ENCODE data around the gene PROKR1. TPM values are rescaled to one million over a fixed set of nuclear protein-coding genes. Genes with fewer than 3 reads are reported as not detected.
A peak's percentile ranks its signal among the peaks of the same experiment; 100 is the strongest.
"Not testable (repeated sequence)": the region's sequence is repeated elsewhere in the genome, so short reads cannot be mapped to it uniquely, and the experiment has no call there.

The PROKR1 gene
- total and polyA plus RNA-seq, 2 donors (not counting 1 experiment from before 2014, with no cell fraction given) = not detected

DNA sequence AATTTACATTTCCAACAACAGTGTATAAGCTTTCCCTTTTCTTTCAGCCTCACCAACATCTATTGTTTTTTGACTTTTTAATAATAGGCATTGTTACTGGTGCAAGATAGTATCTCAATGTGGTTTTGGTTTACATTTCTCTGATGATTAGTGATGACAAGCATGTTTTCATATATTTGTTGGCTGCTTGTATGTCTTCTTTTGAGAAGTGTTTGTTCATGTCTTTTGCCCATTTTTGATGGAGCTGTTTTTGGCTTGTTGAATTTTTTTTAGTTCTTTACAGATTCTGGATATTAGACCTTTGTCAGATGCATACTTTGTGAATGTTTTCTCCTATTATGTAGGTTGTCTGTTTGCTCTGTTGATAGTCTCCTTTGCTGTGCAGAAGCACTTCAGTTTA is 32.1 kb downstream of the PROKR1 start:
- peaks cover 3% of the 10 kb centered on the region for H3K27me3 ChIP-seq (ENCODE audit: control insufficient read depth, insufficient read depth, low read length)
- H4K20me1 ChIP-seq (ENCODE audit: control insufficient read depth, extremely low read depth, insufficient read depth, low read length) = no peaks in the 10 kb centered on the region
- no peak overlapping the region for H3K9ac ChIP-seq (ENCODE audit: insufficient read depth, low read length)
- TF ChIP-seq EZH2 (IDR thresholded peaks at IDR 0.05; ENCODE audit: low read length, missing control alignments) = no peak
- TF ChIP-seq, protein P1, sequence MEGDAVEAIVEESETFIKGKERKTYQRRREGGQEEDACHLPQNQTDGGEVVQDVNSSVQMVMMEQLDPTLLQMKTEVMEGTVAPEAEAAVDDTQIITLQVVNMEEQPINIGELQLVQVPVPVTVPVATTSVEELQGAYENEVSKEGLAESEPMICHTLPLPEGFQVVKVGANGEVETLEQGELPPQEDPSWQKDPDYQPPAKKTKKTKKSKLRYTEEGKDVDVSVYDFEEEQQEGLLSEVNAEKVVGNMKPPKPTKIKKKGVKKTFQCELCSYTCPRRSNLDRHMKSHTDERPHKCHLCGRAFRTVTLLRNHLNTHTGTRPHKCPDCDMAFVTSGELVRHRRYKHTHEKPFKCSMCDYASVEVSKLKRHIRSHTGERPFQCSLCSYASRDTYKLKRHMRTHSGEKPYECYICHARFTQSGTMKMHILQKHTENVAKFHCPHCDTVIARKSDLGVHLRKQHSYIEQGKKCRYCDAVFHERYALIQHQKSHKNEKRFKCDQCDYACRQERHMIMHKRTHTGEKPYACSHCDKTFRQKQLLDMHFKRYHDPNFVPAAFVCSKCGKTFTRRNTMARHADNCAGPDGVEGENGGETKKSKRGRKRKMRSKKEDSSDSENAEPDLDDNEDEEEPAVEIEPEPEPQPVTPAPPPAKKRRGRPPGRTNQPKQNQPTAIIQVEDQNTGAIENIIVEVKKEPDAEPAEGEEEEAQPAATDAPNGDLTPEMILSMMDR (conservative IDR thresholded peaks at IDR 0.05 in 1 of 2, IDR thresholded peaks at IDR 0.05 in 1 of 2; ENCODE audit: low read depth in 1 of 2, low read length in 2 of 2) = no peak
- H2AFZ ChIP-seq (ENCODE audit: low read length) = no peak overlapping the region
- H3K4me2 ChIP-seq (ENCODE audit: extremely low read depth, insufficient read depth, low read length) = no peak overlapping the region
- H3K79me2 ChIP-seq (ENCODE audit: control insufficient read depth, insufficient read depth, low read length) = no peaks in the 10 kb centered on the region
- H3K4me1 ChIP-seq (ENCODE audit: control insufficient read depth, extremely low read depth, insufficient read depth, low read length) = no peaks in the 10 kb centered on the region
- H3K9me3 ChIP-seq (ENCODE audit: control insufficient read depth, insufficient read depth, low read depth, low read length) = no peaks in the 10 kb centered on the region
- no peak for DNase-seq (ENCODE audit: low read depth in 2 of 2)
- H3K4me3 ChIP-seq (replicated peaks in 1 of 4; ENCODE audit: control extremely low read depth in 1 of 4, insufficient read depth in 1 of 4, low read depth in 3 of 4, low read length in 4 of 4) = no peak overlapping the region
- H3K27ac ChIP-seq (ENCODE audit: insufficient read depth, low read length) = no peak overlapping the region
- no peaks in the 10 kb centered on the region for H3K36me3 ChIP-seq (ENCODE audit: control insufficient read depth, insufficient read depth, low read length)

DNA sequence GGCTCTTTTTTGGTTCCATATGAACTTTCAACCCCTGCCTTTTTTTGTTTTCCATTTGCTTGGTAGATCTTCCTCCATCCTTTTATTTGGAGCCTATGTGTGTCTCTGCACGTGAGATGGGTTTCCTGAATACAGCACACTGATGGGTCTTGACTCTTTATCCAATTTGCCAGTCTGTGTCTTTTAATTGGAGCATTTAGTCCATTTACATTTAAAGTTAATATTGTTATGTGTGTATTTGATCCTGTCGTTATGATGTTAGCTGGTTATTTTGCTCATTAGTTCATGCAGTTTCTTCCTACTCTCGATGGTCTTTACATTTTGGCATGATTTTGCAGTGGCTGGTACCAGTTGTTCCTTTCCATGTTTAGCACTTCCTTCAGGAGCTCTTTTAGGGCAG is 34.5 kb downstream of the PROKR1 start:
- H3K9ac ChIP-seq (ENCODE audit: insufficient read depth, low read length); H3K27ac ChIP-seq (ENCODE audit: insufficient read depth, low read length); H3K4me1 ChIP-seq (ENCODE audit: control insufficient read depth, extremely low read depth, insufficient read depth, low read length); H3K9me3 ChIP-seq (ENCODE audit: control insufficient read depth, insufficient read depth, low read depth, low read length); H3K27me3 ChIP-seq (ENCODE audit: control insufficient read depth, insufficient read depth, low read length); H3K36me3 ChIP-seq (ENCODE audit: control insufficient read depth, insufficient read depth, low read length); H3K79me2 ChIP-seq (ENCODE audit: control insufficient read depth, insufficient read depth, low read length); H2AFZ ChIP-seq (ENCODE audit: low read length); H3K4me3 ChIP-seq (replicated peaks in 1 of 4; ENCODE audit: control extremely low read depth in 1 of 4, insufficient read depth in 1 of 4, low read depth in 3 of 4, low read length in 4 of 4); H3K4me2 ChIP-seq (ENCODE audit: extremely low read depth, insufficient read depth, low read length); H4K20me1 ChIP-seq (ENCODE audit: control insufficient read depth, extremely low read depth, insufficient read depth, low read length); DNase-seq (ENCODE audit: low read depth in 2 of 2): not testable (repeated sequence)

DNA sequence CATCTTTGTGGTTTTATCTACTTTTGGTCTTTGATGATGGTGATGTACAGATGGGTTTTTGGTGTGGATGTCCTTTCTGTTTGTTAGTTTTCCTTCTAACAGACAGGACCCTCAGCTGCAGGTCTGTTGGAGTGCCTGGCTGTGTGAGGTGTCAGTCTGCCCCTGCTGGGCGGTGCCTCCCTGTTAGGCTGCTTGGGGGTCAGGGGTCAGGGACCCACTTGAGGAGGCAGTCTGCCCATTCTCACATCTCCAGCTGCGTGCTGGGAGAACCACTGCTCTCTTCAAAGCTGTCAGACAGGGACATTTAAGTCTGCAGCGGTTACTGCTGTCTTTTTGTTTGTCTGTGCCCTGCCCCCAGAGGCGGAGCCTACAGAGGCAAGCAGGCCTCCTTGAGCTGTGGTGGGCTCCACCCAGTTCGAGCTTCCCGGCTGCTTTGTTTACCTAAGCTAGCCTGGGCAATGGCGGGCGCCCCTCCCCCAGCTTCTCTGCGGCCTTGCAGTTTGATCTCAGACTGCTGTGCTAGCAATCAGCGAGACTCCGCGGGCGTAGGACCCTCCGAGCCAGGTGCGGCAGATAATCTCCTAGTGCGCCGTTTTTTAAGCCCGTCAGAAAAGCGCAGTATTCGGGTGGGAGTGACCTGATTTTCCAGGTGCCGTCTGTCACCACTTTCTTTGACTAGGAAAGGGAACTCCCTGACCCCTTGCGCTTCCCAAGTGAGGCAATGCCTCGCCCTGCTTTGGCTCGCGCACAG is 36.0 kb downstream of the PROKR1 start:
- not testable (repeated sequence) for H3K9ac ChIP-seq (ENCODE audit: insufficient read depth, low read length); DNase-seq (ENCODE audit: low read depth in 2 of 2); H2AFZ ChIP-seq (ENCODE audit: low read length)

DNA sequence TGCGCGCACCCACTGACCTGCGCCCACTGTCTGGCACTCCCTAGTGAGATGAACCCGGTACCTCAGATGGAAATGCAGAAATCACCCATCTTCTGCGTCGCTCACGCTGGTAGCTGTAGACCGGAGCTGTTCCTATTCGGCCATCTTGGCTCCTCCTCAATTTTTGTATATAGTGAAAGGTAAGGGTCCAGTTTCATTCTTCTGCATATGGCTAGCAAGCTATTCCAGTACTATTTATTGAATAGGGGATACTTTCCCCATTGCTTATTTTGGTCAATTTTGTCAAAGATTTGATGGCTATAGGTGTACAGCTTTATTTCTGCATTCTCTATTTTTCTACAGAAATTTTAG is 36.5 kb downstream of the PROKR1 start:
- not testable (repeated sequence) for H3K36me3 ChIP-seq (ENCODE audit: control insufficient read depth, insufficient read depth, low read length); H3K4me1 ChIP-seq (ENCODE audit: control insufficient read depth, extremely low read depth, insufficient read depth, low read length); DNase-seq (ENCODE audit: low read depth in 2 of 2); H3K4me2 ChIP-seq (ENCODE audit: extremely low read depth, insufficient read depth, low read length); H3K27me3 ChIP-seq (ENCODE audit: control insufficient read depth, insufficient read depth, low read length); H4K20me1 ChIP-seq (ENCODE audit: control insufficient read depth, extremely low read depth, insufficient read depth, low read length); H3K9me3 ChIP-seq (ENCODE audit: control insufficient read depth, insufficient read depth, low read depth, low read length); H3K4me3 ChIP-seq (replicated peaks in 1 of 4; ENCODE audit: control extremely low read depth in 1 of 4, insufficient read depth in 1 of 4, low read depth in 3 of 4, low read length in 4 of 4); H2AFZ ChIP-seq (ENCODE audit: low read length); H3K27ac ChIP-seq (ENCODE audit: insufficient read depth, low read length); H3K79me2 ChIP-seq (ENCODE audit: control insufficient read depth, insufficient read depth, low read length); H3K9ac ChIP-seq (ENCODE audit: insufficient read depth, low read length)

More for the DNA sequence above, 36.0 kb downstream of the PROKR1 start:
- not testable (repeated sequence) for H4K20me1 ChIP-seq (ENCODE audit: control insufficient read depth, extremely low read depth, insufficient read depth, low read length); H3K27me3 ChIP-seq (ENCODE audit: control insufficient read depth, insufficient read depth, low read length); H3K9me3 ChIP-seq (ENCODE audit: control insufficient read depth, insufficient read depth, low read depth, low read length); H3K4me2 ChIP-seq (ENCODE audit: extremely low read depth, insufficient read depth, low read length); H3K36me3 ChIP-seq (ENCODE audit: control insufficient read depth, insufficient read depth, low read length); H3K4me1 ChIP-seq (ENCODE audit: control insufficient read depth, extremely low read depth, insufficient read depth, low read length); H3K79me2 ChIP-seq (ENCODE audit: control insufficient read depth, insufficient read depth, low read length); H3K27ac ChIP-seq (ENCODE audit: insufficient read depth, low read length)
- H3K4me3 ChIP-seq (replicated peaks in 1 of 4; ENCODE audit: control extremely low read depth in 1 of 4, insufficient read depth in 1 of 4, low read depth in 3 of 4, low read length in 4 of 4) = peak overlapping the region in 1 of 4 experiments; percentile 7

Data from fibroblast of lung (primary cell).